Measurements from ENCODE around the gene HLA-DRA.

GRCh38 chr6:32415521-32416019 lies 24.1 kb upstream of the HLA-DRA start:
- TF ChIP-seq, protein P1, sequence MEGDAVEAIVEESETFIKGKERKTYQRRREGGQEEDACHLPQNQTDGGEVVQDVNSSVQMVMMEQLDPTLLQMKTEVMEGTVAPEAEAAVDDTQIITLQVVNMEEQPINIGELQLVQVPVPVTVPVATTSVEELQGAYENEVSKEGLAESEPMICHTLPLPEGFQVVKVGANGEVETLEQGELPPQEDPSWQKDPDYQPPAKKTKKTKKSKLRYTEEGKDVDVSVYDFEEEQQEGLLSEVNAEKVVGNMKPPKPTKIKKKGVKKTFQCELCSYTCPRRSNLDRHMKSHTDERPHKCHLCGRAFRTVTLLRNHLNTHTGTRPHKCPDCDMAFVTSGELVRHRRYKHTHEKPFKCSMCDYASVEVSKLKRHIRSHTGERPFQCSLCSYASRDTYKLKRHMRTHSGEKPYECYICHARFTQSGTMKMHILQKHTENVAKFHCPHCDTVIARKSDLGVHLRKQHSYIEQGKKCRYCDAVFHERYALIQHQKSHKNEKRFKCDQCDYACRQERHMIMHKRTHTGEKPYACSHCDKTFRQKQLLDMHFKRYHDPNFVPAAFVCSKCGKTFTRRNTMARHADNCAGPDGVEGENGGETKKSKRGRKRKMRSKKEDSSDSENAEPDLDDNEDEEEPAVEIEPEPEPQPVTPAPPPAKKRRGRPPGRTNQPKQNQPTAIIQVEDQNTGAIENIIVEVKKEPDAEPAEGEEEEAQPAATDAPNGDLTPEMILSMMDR (optimal IDR thresholded peaks at IDR 0.05 in 1 of 3, IDR thresholded peaks at IDR 0.05 in 1 of 3, conservative IDR thresholded peaks at IDR 0.05 in 1 of 3; ENCODE audit: extremely low read depth in 1 of 3, insufficient read depth in 2 of 3, low read length in 3 of 3): peak; percentile 84 to 99 (median 93)
- no peak for TF ChIP-seq EZH2 (IDR thresholded peaks at IDR 0.05; ENCODE audit: low read length)

All from keratinocyte (primary cell).